Body of pancreas (tissue), 4 donors: ENCODE results near the gene M1AP. TPM values are rescaled to one million over a fixed set of nuclear protein-coding genes. Genes with fewer than 3 reads are reported as not detected.

Experiments used
- ATAC-seq: fragments of 150-250 bp; one replicate; pipeline ENCODE4 v1.9.1; 2016
- DNase-seq, 4 donors: peaks; one replicate each; pipeline ENCODE4 v3.0.0-alpha.2; 2019
- H3K27ac ChIP-seq, 4 donors: fragments of 200-600 bp; sonication (generic); 1 replicate in 3 of 4; 2 replicates in 1 of 4; pipeline versions ENCODE4 v1.5.1 to v1.6.1; 2016 to 2019; ENCODE audit warnings: mild to moderate bottlenecking in 1 of 4, mixed read lengths in 1 of 4, moderate library complexity in 1 of 4
- H3K27me3 ChIP-seq, 2 donors: fragments of 200-600 bp; sonication (generic); one replicate each; pipeline ENCODE4 v1.6.0; 2016; ENCODE audit warnings: mild to moderate bottlenecking in 1 of 2
- H3K36me3 ChIP-seq, 2 donors: fragments of 200-600 bp; sonication (generic); replicated peaks in 1 of 2; 2 replicates each; pipeline ENCODE4 v1.5.1; 2016; ENCODE audit warnings: low read depth in 2 of 2; ENCODE audit not compliant: insufficient read depth in 1 of 2
- H3K4me1 ChIP-seq: fragments of 200-600 bp; sonication (generic); one replicate; pipeline ENCODE4 v1.6.0; 2016
- H3K4me3 ChIP-seq, 2 donors: fragments of 200-600 bp; sonication (generic); 1 replicate in 1 of 2; 2 replicates in 1 of 2; pipeline ENCODE4 v1.5.1; 2016 to 2019
- H3K9me3 ChIP-seq, 3 donors: fragments of 200-600 bp; sonication (generic); 1 replicate in 2 of 3; 2 replicates in 1 of 3; pipeline ENCODE4 v1.5.1; 2016
- POLR2A ChIP-seq, 3 donors: fragments of 450-650 bp; IDR thresholded peaks; one replicate each; pipeline ENCODE4 v1.6.1; 2016; ENCODE audit warnings: antibody characterized with exemption in 3 of 3, mild to moderate bottlenecking in 2 of 3
- WGBS, 2 donors: methylation state at CpG; one replicate each; pipeline ENCODE4 v1.1.5; 2017; 5-methylcytosine and 5-hydroxymethylcytosine counted together
- intact Hi-C: fragments of 100-400 bp; cut with DNase I; formaldehyde crosslinking; loops from one replicate; pipeline ENCODE4 v1.15.1; 2023
- total RNA-seq, 2 donors: library from RNA; depleted of rRNA; stranded (reverse); fragments of >200 nt; gene quantifications; one replicate each; pipeline ENCODE4 v1.1.0, GENCODE V29; 2016
- TF ChIP-seq, protein P1 (sequence below), 7 experiments: fragments of 450-650 bp in 4 of 7; fragments of 200-600 bp in 3 of 7; sonication (generic) in 3 of 7; IDR thresholded peaks; one replicate each; pipeline ENCODE4 v1.5.1; 2016 to 2019; ENCODE audit warnings: antibody characterized with exemption in 7 of 7

M1AP gene
- total RNA-seq, 2 donors from 2014 or later, result not detected

GRCh38 chr2:74685408-74685807 is 37.3 kb upstream of the M1AP start:
- Histone ChIP-seq H3K27ac (no peak overlapping the region), H3K9me3 (no peaks in the 10 kb centered on the region), H3K27me3 (no peaks in the 10 kb centered on the region), H3K4me1 (no peaks in the 10 kb centered on the region), H3K36me3 (no peaks in the 10 kb centered on the region), H3K4me3 (no peak overlapping the region)
- ATAC-seq, result no peak
- no peak for DNase-seq
- TF ChIP-seq, protein P1, sequence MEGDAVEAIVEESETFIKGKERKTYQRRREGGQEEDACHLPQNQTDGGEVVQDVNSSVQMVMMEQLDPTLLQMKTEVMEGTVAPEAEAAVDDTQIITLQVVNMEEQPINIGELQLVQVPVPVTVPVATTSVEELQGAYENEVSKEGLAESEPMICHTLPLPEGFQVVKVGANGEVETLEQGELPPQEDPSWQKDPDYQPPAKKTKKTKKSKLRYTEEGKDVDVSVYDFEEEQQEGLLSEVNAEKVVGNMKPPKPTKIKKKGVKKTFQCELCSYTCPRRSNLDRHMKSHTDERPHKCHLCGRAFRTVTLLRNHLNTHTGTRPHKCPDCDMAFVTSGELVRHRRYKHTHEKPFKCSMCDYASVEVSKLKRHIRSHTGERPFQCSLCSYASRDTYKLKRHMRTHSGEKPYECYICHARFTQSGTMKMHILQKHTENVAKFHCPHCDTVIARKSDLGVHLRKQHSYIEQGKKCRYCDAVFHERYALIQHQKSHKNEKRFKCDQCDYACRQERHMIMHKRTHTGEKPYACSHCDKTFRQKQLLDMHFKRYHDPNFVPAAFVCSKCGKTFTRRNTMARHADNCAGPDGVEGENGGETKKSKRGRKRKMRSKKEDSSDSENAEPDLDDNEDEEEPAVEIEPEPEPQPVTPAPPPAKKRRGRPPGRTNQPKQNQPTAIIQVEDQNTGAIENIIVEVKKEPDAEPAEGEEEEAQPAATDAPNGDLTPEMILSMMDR (IDR thresholded peaks at IDR 0.05), result no peak
- TF ChIP-seq POLR2A (IDR thresholded peaks at IDR 0.05), result no peak
- intact Hi-C loops, result no loop called here
- WGBS, 2 donors, result 82 to 85% methylated on average over 3 of the region's 3 CpGs

DNA sequence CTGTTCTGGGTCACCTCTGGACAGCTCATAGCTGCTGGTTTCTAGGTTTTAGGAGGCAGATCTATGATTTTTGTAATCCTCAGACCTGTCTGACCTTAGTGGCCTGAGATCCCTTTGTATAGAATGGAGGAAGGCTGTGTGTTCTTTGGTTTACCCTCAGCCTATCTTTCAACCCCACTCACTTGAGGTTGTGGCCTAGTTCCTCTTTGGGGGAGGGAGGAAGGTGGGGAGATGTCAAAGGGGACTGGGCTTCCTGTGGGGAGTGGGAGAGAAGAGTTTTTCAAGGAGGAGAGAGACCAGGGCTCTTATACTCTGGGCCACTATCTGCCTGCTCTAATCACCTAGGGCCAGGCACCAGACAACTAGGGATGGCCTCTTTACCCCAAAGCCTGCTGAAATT is 34.4 kb upstream of the M1AP start:
- DNase-seq, result no peak
- H3K4me3 ChIP-seq, result no peak overlapping the region
- H3K9me3 ChIP-seq, result no peaks in the 10 kb centered on the region
- H3K27me3 ChIP-seq, result no peaks in the 10 kb centered on the region
- intact Hi-C loops, result no loop called here
- H3K36me3 ChIP-seq, result peaks cover 0 to 1% of the 10 kb centered on the region in 2 donors
- no peak overlapping the region for H3K27ac ChIP-seq
- ATAC-seq, result no peak
- TF ChIP-seq POLR2A (IDR thresholded peaks at IDR 0.05), result no peak
- TF ChIP-seq, protein P1 (IDR thresholded peaks at IDR 0.05), result no peak
- no peaks in the 10 kb centered on the region for H3K4me1 ChIP-seq

DNA sequence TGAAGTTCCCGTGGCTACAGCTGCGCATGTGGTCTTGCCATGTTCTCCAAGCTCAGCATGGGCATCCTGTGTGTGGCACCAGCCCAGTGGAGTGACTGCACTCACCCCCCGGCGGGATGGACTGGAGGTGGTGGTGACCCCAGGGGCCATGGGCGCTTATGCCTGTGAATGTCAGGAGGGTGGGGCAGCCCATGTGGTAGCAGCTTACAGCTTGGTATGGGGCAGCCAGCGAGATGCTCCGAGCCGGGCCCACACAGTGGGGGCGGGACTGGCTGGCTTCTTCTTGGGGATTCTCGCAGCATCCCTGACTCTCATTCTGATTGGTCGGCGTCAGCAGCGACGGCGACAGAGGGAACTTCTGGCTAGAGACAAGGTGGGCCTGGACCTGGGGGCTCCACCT is 31.5 kb upstream of the M1AP start:
- H3K27me3 ChIP-seq, result no peaks in the 10 kb centered on the region
- intact Hi-C loops, result no loop called here
- no peak overlapping the region for H3K27ac ChIP-seq
- H3K36me3 ChIP-seq, result peaks cover 0 to 1% of the 10 kb centered on the region in 2 donors
- TF ChIP-seq, protein P1 (IDR thresholded peaks at IDR 0.05), result no peak
- TF ChIP-seq POLR2A (IDR thresholded peaks at IDR 0.05), result no peak
- ATAC-seq, result no peak
- 94 to 97% methylated on average over 12 to 15 of the region's 15 CpGs for WGBS, 2 donors
- H3K4me1 ChIP-seq, result no peaks in the 10 kb centered on the region
- no peaks in the 10 kb centered on the region for H3K9me3 ChIP-seq
- DNase-seq, result no peak
- H3K4me3 ChIP-seq, result no peak overlapping the region

- Histone ChIP-seq H3K9me3 (no peaks in the 10 kb centered on the region), H3K4me3 (no peak overlapping the region), H3K27me3 (no peaks in the 10 kb centered on the region), H3K27ac (no peak overlapping the region), H3K4me1 (no peaks in the 10 kb centered on the region), H3K36me3 (peaks cover 0 to 1% of the 10 kb centered on the region in 2 donors)
- TF ChIP-seq, protein P1 (IDR thresholded peaks at IDR 0.05), result no peak
- no peak for TF ChIP-seq POLR2A (IDR thresholded peaks at IDR 0.05)
- 80 to 82% methylated on average over 4 of the region's 4 CpGs for WGBS, 2 donors
- DNase-seq, result no peak
- ATAC-seq, result no peak
- intact Hi-C loops, result no loop called here
Observed at GRCh38 chr2:74676331-74676730, 28.2 kb upstream of the M1AP start.

GRCh38 chr2:74675090-74675489 is 27.0 kb upstream of the M1AP start:
- Histone ChIP-seq H3K4me3 (no peak overlapping the region), H3K27me3 (no peaks in the 10 kb centered on the region), H3K36me3 (peaks cover 0 to 1% of the 10 kb centered on the region in 2 donors), H3K4me1 (no peaks in the 10 kb centered on the region), H3K27ac (no peak overlapping the region), H3K9me3 (no peaks in the 10 kb centered on the region)
- DNase-seq, result no peak
- 78 to 89% methylated on average over 5 to 6 of the region's 6 CpGs for WGBS, 2 donors
- no peak for ATAC-seq
- intact Hi-C loops, result no loop called here
- TF ChIP-seq POLR2A (IDR thresholded peaks at IDR 0.05), result no peak
- TF ChIP-seq, protein P1 (IDR thresholded peaks at IDR 0.05), result no peak
